OCI-LY1 (cell line): ENCODE results near the gene COLEC12.

ENCODE experiments used
- H2AFZ ChIP-seq: fragments of 200-600 bp; sonication (generic), shearing (Covaris generic); 2 replicates; pipeline ENCODE4 v1.6.0; 2014; ENCODE audit warnings: antibody characterized with exemption, mild to moderate bottlenecking, low read length
- H3F3A ChIP-seq: fragments of 200-600 bp; sonication (generic), shearing (Covaris generic); 2 replicates; pipeline ENCODE4 v1.6.0; 2014; ENCODE audit warnings: mild to moderate bottlenecking, antibody characterized with exemption, low read length, moderate library complexity; ENCODE audit not compliant: insufficient read depth
- H3K27ac ChIP-seq: fragments of 200-600 bp; sonication (generic); 2 replicates; pipeline ENCODE4 v1.5.1; 2014; ENCODE audit warnings: low read length, mixed run types, mild to moderate bottlenecking, low read depth; ENCODE audit not compliant: poor library complexity, severe bottlenecking
- H3K27me3 ChIP-seq: fragments of 200-600 bp; sonication (generic); 2 replicates; pipeline ENCODE4 v1.6.0; 2014; ENCODE audit warnings: antibody characterized with exemption, mild to moderate bottlenecking, low read length, moderate library complexity; ENCODE audit not compliant: insufficient read depth
- H3K36me3 ChIP-seq: fragments of 200-600 bp; sonication (generic); 2 replicates; pipeline ENCODE4 v1.6.1; 2014; ENCODE audit warnings: mild to moderate bottlenecking, antibody characterized with exemption, low read length, moderate library complexity, mixed read lengths; ENCODE audit not compliant: insufficient read depth
- H3K4me1 ChIP-seq: fragments of 200-600 bp; sonication (generic); 2 replicates; pipeline ENCODE4 v1.5.1; 2014; ENCODE audit warnings: mild to moderate bottlenecking, low read length, moderate library complexity; ENCODE audit not compliant: insufficient read depth, severe bottlenecking
- H3K4me2 ChIP-seq: fragments of 200-600 bp; sonication (generic), shearing (Covaris generic); 2 replicates; pipeline ENCODE4 v1.6.1; 2014; ENCODE audit warnings: low read length
- H3K4me3 ChIP-seq: fragments of 200-600 bp; sonication (generic); 2 replicates; pipeline ENCODE4 v1.5.1; 2014; ENCODE audit warnings: low read length, low read depth, mild to moderate bottlenecking, mixed read lengths; ENCODE audit not compliant: poor library complexity, severe bottlenecking
- H3K79me2 ChIP-seq: fragments of 200-600 bp; shearing (Covaris generic); 2 replicates; pipeline ENCODE4 v1.6.1; 2016; ENCODE audit warnings: mixed run types, low read length, mixed read lengths; ENCODE audit not compliant: insufficient read depth
- H3K9ac ChIP-seq: fragments of 200-600 bp; sonication (generic), shearing (Covaris generic); 2 replicates; pipeline ENCODE4 v1.6.1; 2014; ENCODE audit warnings: mild to moderate bottlenecking, low read length, mixed read lengths
- H3K9me2 ChIP-seq: fragments of 200-600 bp; sonication (generic), shearing (Covaris generic); 2 replicates; pipeline ENCODE4 v1.6.1; 2014; ENCODE audit warnings: low read depth, mild to moderate bottlenecking, low read length, mixed read lengths
- H3K9me3 ChIP-seq: fragments of 200-600 bp; shearing (Covaris generic); 2 replicates; pipeline ENCODE4 v1.6.1; 2014; ENCODE audit warnings: low read length, mixed read lengths
- H4K20me1 ChIP-seq: fragments of 200-600 bp; sonication (generic), shearing (Covaris generic); 2 replicates; pipeline ENCODE4 v1.6.0; 2016; ENCODE audit warnings: mild to moderate bottlenecking, low read length; ENCODE audit not compliant: insufficient read depth
- EZH2 ChIP-seq: fragments of 200-600 bp; sonication (generic), shearing (Covaris generic); IDR thresholded peaks from 2 replicates; pipeline ENCODE4 v1.8.0; 2017; ENCODE audit warnings: borderline replicate concordance, mixed run types, mild to moderate bottlenecking, antibody characterized with exemption, low read length, moderate library complexity, mixed read lengths
- TF ChIP-seq, protein P1 (sequence below): fragments of 200-600 bp; sonication (generic), shearing (Covaris generic); IDR thresholded peaks from 2 replicates; pipeline ENCODE4 v1.5.1; 2017; ENCODE audit warnings: mild to moderate bottlenecking, antibody characterized with exemption, low read length, moderate library complexity, mixed read lengths

COLEC12 gene

DNA sequence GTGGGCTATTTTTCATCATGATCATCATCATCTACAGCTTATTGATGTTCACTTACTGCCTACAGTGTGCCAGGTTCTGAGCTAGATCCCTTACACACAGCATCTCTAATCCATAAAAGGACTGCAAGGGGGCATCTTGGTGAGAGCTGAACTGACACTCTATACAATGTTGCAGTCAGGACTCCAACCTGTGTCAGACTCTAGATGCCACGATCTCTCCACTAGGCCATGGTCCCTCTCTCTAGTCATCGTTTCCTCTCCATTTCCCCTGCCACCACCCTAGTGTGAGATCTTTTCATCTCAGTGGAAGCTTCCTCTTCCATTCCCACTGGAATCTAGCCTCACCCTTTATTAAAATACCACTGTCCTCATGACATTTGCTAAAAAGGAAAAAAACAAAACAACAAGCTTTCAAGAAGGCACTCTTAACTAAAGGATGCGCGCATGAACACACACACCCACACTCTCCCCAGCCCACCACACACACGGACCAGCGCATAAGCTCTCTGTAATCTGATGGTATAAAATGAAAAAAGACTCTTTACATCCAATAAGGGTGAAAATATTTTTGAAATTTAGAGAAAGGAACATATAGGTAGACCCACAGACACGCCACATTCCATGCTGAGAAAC, 139.3 kb downstream of the COLEC12 start:
- no peak overlapping the region for H3K9ac ChIP-seq
- H3K4me3 ChIP-seq: no peak overlapping the region
- H2AFZ ChIP-seq: no peak overlapping the region
- H4K20me1 ChIP-seq: no peaks in the 10 kb centered on the region
- H3K79me2 ChIP-seq: no peaks in the 10 kb centered on the region
- H3K27me3 ChIP-seq: no peaks in the 10 kb centered on the region
- no peaks in the 10 kb centered on the region for H3K9me3 ChIP-seq
- no peaks in the 10 kb centered on the region for H3K9me2 ChIP-seq
- no peaks in the 10 kb centered on the region for H3K36me3 ChIP-seq
- H3K4me2 ChIP-seq: no peak overlapping the region
- H3K27ac ChIP-seq: no peak overlapping the region
- no peaks in the 10 kb centered on the region for H3F3A ChIP-seq
- H3K4me1 ChIP-seq: no peaks in the 10 kb centered on the region
- TF ChIP-seq, protein P1, sequence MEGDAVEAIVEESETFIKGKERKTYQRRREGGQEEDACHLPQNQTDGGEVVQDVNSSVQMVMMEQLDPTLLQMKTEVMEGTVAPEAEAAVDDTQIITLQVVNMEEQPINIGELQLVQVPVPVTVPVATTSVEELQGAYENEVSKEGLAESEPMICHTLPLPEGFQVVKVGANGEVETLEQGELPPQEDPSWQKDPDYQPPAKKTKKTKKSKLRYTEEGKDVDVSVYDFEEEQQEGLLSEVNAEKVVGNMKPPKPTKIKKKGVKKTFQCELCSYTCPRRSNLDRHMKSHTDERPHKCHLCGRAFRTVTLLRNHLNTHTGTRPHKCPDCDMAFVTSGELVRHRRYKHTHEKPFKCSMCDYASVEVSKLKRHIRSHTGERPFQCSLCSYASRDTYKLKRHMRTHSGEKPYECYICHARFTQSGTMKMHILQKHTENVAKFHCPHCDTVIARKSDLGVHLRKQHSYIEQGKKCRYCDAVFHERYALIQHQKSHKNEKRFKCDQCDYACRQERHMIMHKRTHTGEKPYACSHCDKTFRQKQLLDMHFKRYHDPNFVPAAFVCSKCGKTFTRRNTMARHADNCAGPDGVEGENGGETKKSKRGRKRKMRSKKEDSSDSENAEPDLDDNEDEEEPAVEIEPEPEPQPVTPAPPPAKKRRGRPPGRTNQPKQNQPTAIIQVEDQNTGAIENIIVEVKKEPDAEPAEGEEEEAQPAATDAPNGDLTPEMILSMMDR: no peak
- TF ChIP-seq EZH2: no peak

DNA sequence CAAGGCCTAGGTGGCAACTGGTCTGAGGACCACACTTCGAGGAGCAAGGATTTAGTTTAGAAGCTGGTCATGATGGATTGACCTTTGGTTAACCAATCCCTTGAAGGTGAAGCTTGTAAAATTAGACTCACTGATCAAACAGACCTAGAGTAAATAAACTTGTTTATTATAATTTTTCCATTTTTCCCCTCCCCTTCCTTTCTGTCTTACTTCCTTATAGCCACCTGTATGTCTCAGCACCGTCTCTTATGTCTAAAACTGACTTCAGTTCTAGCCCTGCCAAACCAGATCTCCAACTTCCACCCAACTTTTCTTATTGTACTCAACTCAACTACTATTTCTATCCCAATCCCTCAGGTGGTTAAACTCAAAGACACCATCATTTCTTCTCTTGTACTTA, 139.8 kb downstream of the COLEC12 start:
- no peaks in the 10 kb centered on the region for H3F3A ChIP-seq
- H3K27ac ChIP-seq: no peak overlapping the region
- no peaks in the 10 kb centered on the region for H3K36me3 ChIP-seq
- H4K20me1 ChIP-seq: no peaks in the 10 kb centered on the region
- no peaks in the 10 kb centered on the region for H3K9me2 ChIP-seq
- H3K9me3 ChIP-seq: no peaks in the 10 kb centered on the region
- no peaks in the 10 kb centered on the region for H3K27me3 ChIP-seq
- H2AFZ ChIP-seq: no peak overlapping the region
- TF ChIP-seq, protein P1: no peak
- TF ChIP-seq EZH2: no peak
- no peaks in the 10 kb centered on the region for H3K4me1 ChIP-seq
- no peaks in the 10 kb centered on the region for H3K79me2 ChIP-seq
- H3K9ac ChIP-seq: no peak overlapping the region
- no peak overlapping the region for H3K4me2 ChIP-seq
- H3K4me3 ChIP-seq: no peak overlapping the region

- Histone ChIP-seq H3K27ac (no peak overlapping the region), H3K4me2 (no peak overlapping the region), H3K9me2 (no peaks in the 10 kb centered on the region), H4K20me1 (no peaks in the 10 kb centered on the region), H3K36me3 (no peaks in the 10 kb centered on the region), H3F3A (no peaks in the 10 kb centered on the region), H3K9me3 (no peaks in the 10 kb centered on the region), H2AFZ (no peak overlapping the region), H3K4me3 (no peak overlapping the region), H3K27me3 (no peaks in the 10 kb centered on the region), H3K79me2 (no peaks in the 10 kb centered on the region), H3K9ac (no peak overlapping the region), H3K4me1 (no peaks in the 10 kb centered on the region)
- TF ChIP-seq, protein P1: no peak
- no peak for TF ChIP-seq EZH2
These were observed 143.7 kb downstream of the COLEC12 start for GRCh38 chr18:356778-357177.
